IPS-20b (cell line): ENCODE measurements around the gene ACAP3.
"Not testable (repeated sequence)": the region's sequence is repeated elsewhere in the genome, so short reads cannot be mapped to it uniquely, and the experiment has no call there.

Source experiments
- H3K27ac ChIP-seq: one replicate; pipeline ENCODE4 v1.5.1; 2013; ENCODE audit warnings: low read length
- H3K27me3 ChIP-seq: 2 replicates; pipeline ENCODE4 v1.6.1; 2013; ENCODE audit warnings: mild to moderate bottlenecking, low read length, inconsistent platforms; ENCODE audit not compliant: insufficient read depth
- H3K36me3 ChIP-seq: 2 replicates; pipeline ENCODE4 v1.6.1; 2013; ENCODE audit warnings: low read depth, mild to moderate bottlenecking, inconsistent platforms, low read length, moderate library complexity; ENCODE audit not compliant: insufficient read depth
- H3K4me1 ChIP-seq: 2 replicates; pipeline ENCODE4 v1.6.1; 2013; ENCODE audit warnings: mild to moderate bottlenecking, control low read depth, inconsistent platforms, low read length, moderate library complexity; ENCODE audit not compliant: insufficient read depth
- H3K4me3 ChIP-seq: 2 replicates; pipeline ENCODE4 v1.5.1; 2013; ENCODE audit warnings: mild to moderate bottlenecking, low read length, inconsistent platforms
- H3K9ac ChIP-seq: 2 replicates; pipeline ENCODE4 v1.6.1; 2013; ENCODE audit warnings: low read depth, mild to moderate bottlenecking, inconsistent platforms, low read length, moderate library complexity
- H3K9me3 ChIP-seq: 2 replicates; pipeline ENCODE4 v1.6.1; 2013; ENCODE audit warnings: mild to moderate bottlenecking, low read depth, low read length, inconsistent platforms; ENCODE audit not compliant: insufficient read depth

The ACAP3 gene

GRCh38 chr1:1259119-1259488 is 48.6 kb downstream of the ACAP3 start:
- no peak overlapping the region for H3K27ac ChIP-seq
- H3K36me3 ChIP-seq = peaks cover 81% of the 10 kb centered on the region
- no peak overlapping the region for H3K4me3 ChIP-seq
- 0 out of 2 replicates have a peak, but pooled peaks cover 3% of the 10 kb centered on the region for H3K4me1 ChIP-seq
- no peaks in the 10 kb centered on the region for H3K27me3 ChIP-seq
- no peaks in the 10 kb centered on the region for H3K9me3 ChIP-seq
- H3K9ac ChIP-seq = no peak overlapping the region

- no peak overlapping the region; the same call in none of the 2 replicates for H3K9ac ChIP-seq
- H3K4me1 ChIP-seq = 0 out of 2 replicates have a peak, but pooled peaks cover 3% of the 10 kb centered on the region
- no peaks in the 10 kb centered on the region for H3K9me3 ChIP-seq
- H3K36me3 ChIP-seq = peaks cover 70% of the 10 kb centered on the region
- no peak overlapping the region for H3K4me3 ChIP-seq
- peak overlapping the region; percentile 21 for H3K27ac ChIP-seq
- no peaks in the 10 kb centered on the region for H3K27me3 ChIP-seq
These were observed 50.5 kb downstream of the ACAP3 start for GRCh38 chr1:1256956-1257871.

- Histone ChIP-seq H3K9me3 (no peaks in the 10 kb centered on the region), H3K36me3 (peaks cover 55% of the 10 kb centered on the region), H3K4me1 (0 out of 2 replicates have a peak, but pooled peaks cover 3% of the 10 kb centered on the region)
These were observed 52.1 kb downstream of the ACAP3 start for GRCh38 chr1:1255611-1256010.

DNA sequence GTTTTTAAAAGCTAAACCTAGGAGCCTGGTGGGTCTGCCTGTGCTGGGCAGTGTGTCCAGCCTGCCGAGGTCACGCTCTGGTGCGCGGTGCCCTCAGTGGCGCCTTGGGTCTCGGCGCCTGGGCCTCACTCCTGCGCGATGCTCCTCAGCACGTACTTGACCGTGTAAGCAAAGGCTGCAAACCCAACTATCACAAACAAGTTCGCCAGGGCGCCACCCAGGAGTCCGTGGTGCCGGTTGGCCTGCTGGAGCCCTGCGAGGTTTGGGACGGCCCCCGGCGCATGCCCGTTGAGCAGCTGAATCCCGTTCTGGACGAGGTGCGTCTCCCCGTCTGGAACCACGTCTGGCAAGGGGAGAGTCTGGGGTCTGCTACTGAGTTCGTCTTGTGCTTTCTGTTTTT is 52.7 kb downstream of the ACAP3 start:
- Histone ChIP-seq H3K36me3 (peaks cover 51% of the 10 kb centered on the region), H3K4me1 (0 out of 2 replicates have a peak, but pooled peaks cover 3% of the 10 kb centered on the region), H3K9ac (no peak overlapping the region)

More at GRCh38 chr1:1255611-1256010, 52.1 kb downstream of the ACAP3 start:
- Histone ChIP-seq H3K27ac (no peak overlapping the region), H3K4me3 (no peak overlapping the region), H3K27me3 (no peaks in the 10 kb centered on the region), H3K9ac (no peak overlapping the region)

DNA sequence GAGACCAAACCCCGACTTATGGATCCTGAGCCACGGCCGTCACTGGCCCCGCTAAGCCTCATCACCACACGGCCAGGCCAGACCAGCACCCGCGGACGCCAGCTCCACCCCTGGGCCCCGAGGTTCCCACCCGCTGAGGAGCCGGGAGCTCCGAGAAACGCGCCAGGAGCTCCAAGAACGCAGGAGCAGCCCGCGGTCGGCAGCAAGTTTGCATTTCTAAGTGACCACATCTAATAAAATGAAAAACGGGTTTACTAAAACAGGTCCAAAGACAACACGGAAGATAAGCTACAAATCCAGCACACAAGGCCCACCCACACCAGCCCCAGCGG is 53.1 kb downstream of the ACAP3 start:
- H3K4me3 ChIP-seq = no peak overlapping the region
- H3K4me1 ChIP-seq = 0 out of 2 replicates have a peak, but pooled peaks cover 3% of the 10 kb centered on the region
- H3K27me3 ChIP-seq = no peaks in the 10 kb centered on the region
- H3K36me3 ChIP-seq = peaks cover 47% of the 10 kb centered on the region
- H3K27ac ChIP-seq = no peak overlapping the region
- H3K9me3 ChIP-seq = no peaks in the 10 kb centered on the region
- H3K9ac ChIP-seq = no peak overlapping the region

More for the DNA sequence above, 52.7 kb downstream of the ACAP3 start:
- H3K4me3 ChIP-seq = no peak overlapping the region
- no peaks in the 10 kb centered on the region for H3K27me3 ChIP-seq
- H3K27ac ChIP-seq = no peak overlapping the region
- H3K9me3 ChIP-seq = no peaks in the 10 kb centered on the region

GRCh38 chr1:1253972-1254666 is 53.6 kb downstream of the ACAP3 start:
- Histone ChIP-seq H3K4me1 (0 out of 2 replicates have a peak, but pooled peaks cover 3% of the 10 kb centered on the region), H3K27me3 (no peaks in the 10 kb centered on the region), H3K9ac (no peak overlapping the region), H3K27ac (no peak overlapping the region), H3K36me3 (peaks cover 43% of the 10 kb centered on the region), H3K9me3 (no peaks in the 10 kb centered on the region), H3K4me3 (no peak overlapping the region)

DNA sequence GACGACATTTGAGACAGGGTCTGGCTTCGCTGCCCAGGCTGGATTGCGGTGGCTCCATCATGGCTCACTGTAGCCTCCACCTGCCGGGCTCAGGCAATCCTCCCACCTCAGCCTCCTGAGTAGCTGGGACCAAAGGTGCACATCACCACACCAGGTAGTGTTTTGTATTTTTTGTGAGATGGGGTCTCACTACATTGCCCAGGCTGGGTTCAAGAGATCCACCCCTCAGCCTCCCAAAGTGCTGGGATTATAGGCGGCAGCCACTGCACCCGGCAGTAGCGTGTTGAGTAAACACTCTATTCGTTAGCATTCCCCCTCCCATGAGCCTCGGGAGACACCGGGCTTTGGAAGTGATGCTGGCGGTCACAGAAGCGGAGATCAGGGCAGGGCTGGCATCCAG is 54.4 kb downstream of the ACAP3 start:
- Histone ChIP-seq H3K36me3 (peaks cover 37% of the 10 kb centered on the region), H3K4me1 (0 out of 2 replicates have a peak, but pooled peaks cover 3% of the 10 kb centered on the region)

GRCh38 chr1:1250786-1251284 is 56.9 kb downstream of the ACAP3 start:
- Histone ChIP-seq H3K36me3 (peaks cover 25% of the 10 kb centered on the region), H3K9ac (no peak overlapping the region), H3K27ac (no peak overlapping the region), H3K9me3 (no peaks in the 10 kb centered on the region), H3K4me3 (no peak overlapping the region), H3K27me3 (peaks cover 23% of the 10 kb centered on the region), H3K4me1 (no peaks in the 10 kb centered on the region)

More for the DNA sequence above, 54.4 kb downstream of the ACAP3 start:
- no peak overlapping the region for H3K9ac ChIP-seq
- H3K27ac ChIP-seq = no peak overlapping the region
- no peaks in the 10 kb centered on the region for H3K9me3 ChIP-seq
- H3K4me3 ChIP-seq = no peak overlapping the region
- no peaks in the 10 kb centered on the region for H3K27me3 ChIP-seq

DNA sequence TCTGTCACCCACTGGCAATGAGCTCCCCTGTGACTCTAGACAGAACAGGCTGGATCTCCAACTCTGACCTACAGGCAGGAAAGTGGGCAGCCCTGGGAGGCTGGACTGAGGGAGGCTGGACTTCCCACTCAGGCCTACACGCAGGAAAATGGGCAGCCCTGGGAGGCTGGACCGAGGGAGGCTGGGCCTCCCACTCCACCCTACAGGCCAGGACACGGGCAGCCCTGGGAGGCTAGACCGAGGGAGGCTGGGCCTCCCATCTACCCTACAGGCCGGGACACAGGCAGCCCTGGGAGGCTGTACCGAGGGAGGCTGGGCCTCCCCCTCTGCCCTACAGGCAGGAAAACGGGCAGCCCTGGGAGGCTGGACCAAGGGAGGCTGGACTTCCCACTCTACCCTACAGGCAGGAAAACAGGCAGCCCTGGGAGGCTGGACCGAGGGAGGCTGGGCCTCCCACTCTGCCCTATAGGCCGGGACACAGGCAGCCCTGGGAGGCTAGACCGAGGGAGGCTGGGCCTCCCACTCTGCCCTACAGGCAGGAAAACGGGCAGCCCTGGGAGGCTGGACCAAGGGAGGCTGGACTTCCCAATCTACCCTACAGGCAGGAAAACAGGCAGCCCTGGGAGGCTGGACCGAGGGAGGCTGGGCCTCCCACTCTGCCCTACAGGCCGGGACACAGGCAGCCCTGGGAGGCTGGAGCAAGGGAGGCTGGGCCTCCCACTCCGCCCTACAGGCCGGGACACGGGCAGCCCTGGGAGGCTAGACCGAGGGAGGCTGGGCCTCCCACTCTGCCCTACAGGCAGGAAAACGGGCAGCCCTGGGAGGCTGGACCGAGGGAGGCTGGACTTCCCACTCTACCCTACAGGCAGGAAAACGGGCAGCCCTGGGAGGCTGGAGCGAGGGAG is 59.5 kb downstream of the ACAP3 start:
- H3K4me1 ChIP-seq, H3K4me3 ChIP-seq, H3K9ac ChIP-seq, H3K36me3 ChIP-seq, H3K9me3 ChIP-seq, H3K27ac ChIP-seq: not testable (repeated sequence)
- peaks cover 29% of the 10 kb centered on the region for H3K27me3 ChIP-seq

GRCh38 chr1:1247341-1247913 is 60.3 kb downstream of the ACAP3 start:
- Histone ChIP-seq H3K9me3 (no peaks in the 10 kb centered on the region), H3K27ac (no peak overlapping the region), H3K9ac (no peak overlapping the region), H3K4me1 (no peaks in the 10 kb centered on the region), H3K36me3 (no peaks in the 10 kb centered on the region), H3K4me3 (no peak overlapping the region; the same call in 1 of the 2 replicates), H3K27me3 (peaks cover 29% of the 10 kb centered on the region)
